CD1c-positive myeloid dendritic cell (primary cell): Measurements from ENCODE around the gene KRTAP4-11.
A peak's percentile ranks its signal among the peaks of the same experiment; 100 is the strongest.
"Not testable (repeated sequence)": the region's sequence is repeated elsewhere in the genome, so short reads cannot be mapped to it uniquely, and the experiment has no call there.

Experiments used
- DNase-seq: peaks from one replicate; pipeline ENCODE4 v3.0.0-alpha.2; 2016; ENCODE audit errors: extremely low spot score

KRTAP4-11 gene

GRCh38 chr17:41123991-41124371, 5.8 kb upstream of the KRTAP4-11 start, which contains the start of gene KRTAP4-12:
KRTAP4-12 (minus strand) TSS chr17:41124182; CDS start chr17:41124122, 60 bp downstream.
- not testable (repeated sequence) for DNase-seq

GRCh38 chr17:41123292-41123990, 5.3 kb upstream of the KRTAP4-11 start:
- not testable (repeated sequence) for DNase-seq

GRCh38 chr17:41121742-41122141, 3.6 kb upstream of the KRTAP4-11 start:
- no peak for DNase-seq

- peak; percentile 25 for DNase-seq
These were observed 1.8 kb upstream of the KRTAP4-11 start for GRCh38 chr17:41119696-41120690.

GRCh38 chr17:41118721-41119120, 548 bp upstream of the KRTAP4-11 start:
- no peak for DNase-seq

- DNase-seq = no peak
These were observed 1.9 kb downstream of the KRTAP4-11 start for GRCh38 chr17:41116297-41116696.

GRCh38 chr17:41111151-41111885, 6.9 kb downstream of the KRTAP4-11 start:
- no peak for DNase-seq

- not testable (repeated sequence) for DNase-seq
These were observed 9.3 kb downstream of the KRTAP4-11 start for GRCh38 chr17:41108728-41109386.

- DNase-seq = peak; percentile 7
These were observed 10.2 kb downstream of the KRTAP4-11 start for GRCh38 chr17:41107941-41108450.

- DNase-seq = not testable (repeated sequence)
These were observed 12.8 kb downstream of the KRTAP4-11 start, which contains the start of gene KRTAP4-9 for GRCh38 chr17:41105347-41105746. KRTAP4-9 (plus strand) TSS chr17:41105389; CDS start chr17:41105389, 0 bp downstream.

GRCh38 chr17:41104386-41105038, 13.7 kb downstream of the KRTAP4-11 start:
- DNase-seq = not testable (repeated sequence)

GRCh38 chr17:41103896-41104295, 14.3 kb downstream of the KRTAP4-11 start:
- DNase-seq = no peak

GRCh38 chr17:41101586-41102259, 16.4 kb downstream of the KRTAP4-11 start, which contains the start of gene KRTAP4-16:
KRTAP4-16 (minus strand) TSS chr17:41102209; CDS start chr17:41102209, 0 bp downstream.
- no peak for DNase-seq

- not testable (repeated sequence) for DNase-seq
These were observed 18.3 kb downstream of the KRTAP4-11 start for GRCh38 chr17:41099682-41100480.

GRCh38 chr17:41098481-41098880, 19.7 kb downstream of the KRTAP4-11 start:
- DNase-seq = no peak

- DNase-seq = no peak
These were observed 20.1 kb downstream of the KRTAP4-11 start, which contains the start of gene KRTAP4-8 for GRCh38 chr17:41098042-41098441. KRTAP4-8 (minus strand) TSS chr17:41098142; CDS start chr17:41098084, 58 bp downstream.

GRCh38 chr17:41096055-41096454, 22.1 kb downstream of the KRTAP4-11 start:
- DNase-seq = no peak

- not testable (repeated sequence) for DNase-seq
These were observed 29.3 kb downstream of the KRTAP4-11 start for GRCh38 chr17:41088760-41089352.
